Activated CD4-positive, alpha-beta T cell treated with anti-CD3 and anti-CD28 coated beads, Interleukin-2, amount 50 U/mL, for 4 hours (primary cell): ENCODE data around the gene SLC15A2.
"Not testable (repeated sequence)": the region's sequence is repeated elsewhere in the genome, so short reads cannot be mapped to it uniquely, and the experiment has no call there.

Experiments used
- DNase-seq, 2 experiments: peaks; one replicate each; pipeline ENCODE4 v3.0.0-alpha.2; 2020

The SLC15A2 gene

DNA sequence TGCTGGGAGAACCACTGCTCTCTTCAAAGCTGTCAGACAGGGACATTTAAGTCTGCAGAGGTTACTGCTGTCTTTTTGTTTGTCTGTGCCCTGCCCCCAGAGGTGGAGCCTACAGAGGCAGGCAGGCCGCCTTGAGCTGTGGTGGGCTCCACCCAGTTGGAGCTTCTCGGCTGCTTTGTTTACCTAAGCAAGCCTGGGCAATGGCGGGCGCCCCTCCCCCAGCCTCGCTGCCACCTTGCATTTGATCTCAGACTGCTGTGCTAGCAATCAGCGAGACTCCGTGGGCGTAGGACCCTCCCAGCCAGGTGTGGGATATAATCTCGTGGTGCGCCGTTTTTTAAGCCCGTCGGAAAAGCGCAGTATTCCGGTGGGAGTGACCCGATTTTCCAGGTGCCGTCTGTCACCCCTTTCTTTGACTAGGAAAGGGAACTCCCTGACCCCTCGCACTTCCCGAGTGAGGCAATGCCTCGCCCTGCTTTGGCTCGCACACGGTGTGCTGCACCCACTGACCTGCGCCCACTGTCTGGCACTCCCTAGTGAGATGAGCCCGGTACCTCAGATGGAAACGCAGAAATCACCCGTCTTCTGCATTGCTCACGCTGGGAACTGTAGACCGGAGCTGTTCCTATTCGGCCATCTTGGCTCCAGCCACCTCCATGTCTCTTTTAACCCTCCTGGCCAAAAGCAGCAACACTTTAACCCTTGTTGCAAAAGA, 44.1 kb downstream of the SLC15A2 start:
- DNase-seq: not testable (repeated sequence)

- no peak for DNase-seq
These were observed 47.4 kb downstream of the SLC15A2 start for GRCh38 chr3:121941592-121941991.

- no peak for DNase-seq
These were observed 48.0 kb downstream of the SLC15A2 start for GRCh38 chr3:121942116-121942786.

DNA sequence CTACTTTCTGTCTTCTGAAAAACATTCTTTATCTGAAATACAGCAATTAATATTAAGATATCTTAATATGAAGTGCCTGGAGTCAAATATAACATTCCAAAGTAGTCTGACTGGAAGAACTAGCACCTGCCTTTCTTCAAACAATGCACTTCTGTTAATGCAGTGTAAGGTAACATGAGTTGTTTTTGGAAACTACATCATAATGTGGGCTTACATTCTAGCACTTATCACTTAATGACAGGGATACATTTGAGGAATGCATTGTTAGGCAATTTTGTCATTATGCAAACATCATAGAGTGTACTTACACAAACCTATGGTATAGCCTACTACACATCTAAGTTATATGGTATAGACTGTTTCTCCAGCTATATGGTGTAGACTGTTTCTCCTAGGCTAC, 49.2 kb downstream of the SLC15A2 start:
- DNase-seq: no peak

- no peak for DNase-seq
These were observed 54.4 kb downstream of the SLC15A2 start for GRCh38 chr3:121948641-121949040.

DNA sequence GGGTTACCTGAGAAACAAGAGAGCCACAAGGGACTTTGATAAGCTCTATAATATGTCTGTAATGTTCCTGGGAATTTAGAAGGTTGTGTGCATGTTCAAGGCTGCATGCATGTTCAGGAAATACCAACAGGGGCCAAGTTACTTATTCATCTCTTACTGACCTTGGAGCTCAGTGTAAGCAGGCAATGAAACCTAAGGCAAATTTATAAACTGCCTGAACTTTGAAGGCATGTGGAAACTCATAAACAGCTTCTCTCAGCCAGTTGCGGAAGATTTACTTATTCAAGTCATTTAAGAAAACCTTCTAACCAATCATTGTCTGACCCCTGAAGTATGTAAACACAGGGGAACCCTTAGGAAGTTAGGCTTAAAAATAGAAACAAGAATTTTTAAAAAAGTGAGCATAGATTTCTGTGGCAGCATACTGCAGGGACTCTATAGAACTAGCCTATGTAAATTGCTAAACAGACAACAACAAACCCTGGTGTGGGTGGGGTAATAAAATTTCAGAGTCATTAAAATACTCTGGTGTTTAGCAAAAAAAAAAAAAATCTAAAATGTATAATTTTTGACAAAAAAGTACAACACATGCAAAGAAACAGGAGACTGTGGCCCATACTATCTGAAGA, 57.2 kb downstream of the SLC15A2 start:
- no peak for DNase-seq

DNA sequence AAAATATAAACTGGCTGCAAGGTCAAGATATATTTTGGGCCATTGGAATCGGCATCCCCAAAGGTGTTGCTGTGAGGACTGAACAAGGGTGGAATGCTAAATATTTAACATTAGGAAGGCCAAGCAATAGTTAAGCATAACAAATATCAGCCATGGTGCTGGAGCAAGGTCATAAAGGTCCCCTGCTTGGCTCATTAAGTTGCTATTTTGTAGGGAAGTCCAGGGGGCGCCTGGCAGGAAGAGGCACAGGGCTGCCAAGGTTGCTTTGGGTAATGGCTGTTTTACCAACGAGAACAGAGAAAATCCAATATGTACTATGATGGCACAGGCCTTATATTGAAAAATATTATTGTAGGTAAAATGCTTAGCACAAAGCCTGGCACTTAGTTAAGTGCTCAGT, 62.2 kb downstream of the SLC15A2 start:
- DNase-seq: no peak

DNA sequence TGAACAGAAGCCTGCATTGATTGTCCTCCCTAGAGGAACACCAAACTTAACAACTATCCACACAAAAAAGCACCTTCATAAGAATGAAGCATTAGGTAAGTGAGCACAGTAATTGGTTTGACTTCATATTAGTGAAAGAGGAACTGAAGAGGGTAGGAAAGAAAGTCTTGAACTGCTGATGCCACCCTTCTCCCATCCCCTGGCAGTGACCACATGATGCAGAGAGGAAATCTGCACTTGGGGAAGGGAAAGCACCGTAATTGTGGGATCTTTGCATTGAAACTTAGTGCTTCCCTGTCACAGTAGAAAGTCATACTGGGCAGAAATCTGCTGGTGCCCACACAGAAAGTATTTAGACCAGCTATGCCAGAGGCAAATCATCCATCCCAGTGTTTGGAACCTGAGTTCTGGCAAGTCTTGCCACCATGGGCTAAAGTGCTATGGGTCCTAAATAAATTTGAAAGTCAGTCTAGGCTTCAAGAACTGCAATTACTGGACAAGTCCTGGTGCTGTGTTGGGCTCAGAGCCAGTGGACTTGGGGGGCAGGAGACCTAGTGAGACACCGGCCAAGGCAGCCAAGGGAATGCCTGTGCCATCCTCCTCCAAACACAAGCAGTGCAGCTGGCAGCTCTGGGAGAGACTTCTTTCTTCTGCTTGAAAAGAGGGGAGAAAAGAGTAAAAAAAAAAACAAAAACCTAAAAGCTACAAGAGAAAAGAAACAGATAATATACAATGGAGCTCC, 63.6 kb downstream of the SLC15A2 start:
- no peak for DNase-seq

- no peak for DNase-seq
These were observed 64.6 kb downstream of the SLC15A2 start for GRCh38 chr3:121958801-121959200.

GRCh38 chr3:121961283-121961682, 67.1 kb downstream of the SLC15A2 start:
- no peak for DNase-seq

- DNase-seq: no peak
These were observed 68.2 kb downstream of the SLC15A2 start for GRCh38 chr3:121962443-121962842.

DNA sequence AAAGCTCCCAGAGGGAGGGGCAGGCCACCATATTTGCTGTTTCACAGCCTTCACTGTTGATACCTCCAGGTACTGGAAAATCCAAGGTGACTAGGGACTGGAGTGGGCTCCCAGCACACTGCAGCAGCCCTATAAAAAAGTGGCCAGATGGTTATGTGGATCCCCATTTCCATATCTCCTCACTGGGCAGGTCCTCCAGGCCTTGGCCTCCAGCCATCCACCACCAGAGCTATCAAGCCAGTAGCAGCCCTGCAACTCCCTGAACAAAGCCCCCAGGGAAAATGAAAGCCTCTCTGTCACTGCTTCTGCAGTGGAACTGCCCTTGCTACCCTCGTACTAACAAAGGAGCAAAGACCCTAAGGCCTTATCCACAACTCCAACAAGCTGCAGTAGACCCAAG, 69.4 kb downstream of the SLC15A2 start:
- DNase-seq: no peak

- no peak for DNase-seq
These were observed 75.4 kb downstream of the SLC15A2 start for GRCh38 chr3:121969631-121970030.

- no peak for DNase-seq
These were observed 75.8 kb downstream of the SLC15A2 start for GRCh38 chr3:121970047-121970446.

DNA sequence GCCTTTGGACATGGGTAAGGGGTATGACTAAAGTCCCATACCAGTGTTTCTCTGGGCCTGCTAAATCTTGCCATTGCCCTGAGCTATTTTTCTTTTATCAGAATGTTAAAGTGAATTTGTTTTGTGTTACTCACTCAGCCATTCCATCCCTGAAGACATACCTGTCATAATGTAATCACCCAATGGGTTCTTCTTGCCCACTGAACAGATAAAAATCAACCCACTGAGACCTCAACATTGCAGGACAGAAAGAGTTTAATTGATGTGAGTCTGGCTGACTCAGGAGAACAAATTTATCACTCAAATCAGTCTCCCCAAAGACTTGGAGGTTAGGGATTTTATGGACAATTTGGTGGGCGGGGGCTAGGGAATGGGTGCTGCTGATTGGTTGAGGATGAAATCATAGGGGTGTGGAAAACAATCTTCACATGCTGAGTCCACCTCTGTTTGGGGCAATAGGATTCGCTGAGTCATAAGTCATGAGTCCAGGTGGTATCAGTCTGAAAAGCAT, 80.5 kb downstream of the SLC15A2 start:
- no peak for DNase-seq

- DNase-seq: no peak
These were observed 81.6 kb downstream of the SLC15A2 start for GRCh38 chr3:121975702-121976302.

DNA sequence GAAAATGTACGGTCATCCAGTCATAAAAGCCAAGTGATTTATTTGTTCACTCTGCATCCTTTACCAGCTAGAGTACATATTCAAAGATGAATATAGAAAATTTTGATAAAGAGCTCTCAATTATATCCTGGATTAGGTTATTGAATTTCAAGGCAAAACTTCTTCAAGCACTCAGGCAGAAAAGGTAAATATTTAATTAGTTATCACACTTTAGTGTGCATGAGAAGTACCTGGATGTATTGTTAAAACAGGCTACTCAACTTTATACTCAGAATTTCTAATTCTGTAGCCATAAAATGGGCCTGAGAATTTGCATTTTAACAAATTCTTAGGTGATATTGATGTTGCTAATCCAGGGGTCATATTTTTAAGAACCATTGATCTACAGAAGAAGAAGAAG, 82.5 kb downstream of the SLC15A2 start:
- no peak for DNase-seq

GRCh38 chr3:121979246-121979645, 85.0 kb downstream of the SLC15A2 start:
- DNase-seq: no peak

GRCh38 chr3:121979734-121980449, 85.7 kb downstream of the SLC15A2 start:
- no peak for DNase-seq

- DNase-seq: no peak
These were observed 86.2 kb downstream of the SLC15A2 start for GRCh38 chr3:121980450-121980796.

- DNase-seq: no peak
These were observed 87.3 kb downstream of the SLC15A2 start for GRCh38 chr3:121981473-121981872.

GRCh38 chr3:121985846-121986245, 91.6 kb downstream of the SLC15A2 start:
- DNase-seq: no peak
